ENCODE measurements around the gene SLC7A9.
"Not testable (repeated sequence)": the region's sequence is repeated elsewhere in the genome, so short reads cannot be mapped to it uniquely, and the experiment has no call there.

SLC7A9 gene

GRCh38 chr19:32869369-32869965 lies at the start of gene SLC7A9:
TSS of gene SLC7A9 (minus strand) at chr19:32869767. CDS start at chr19:32868534, 1,233 bp downstream.
- no peak for DNase-seq

- DNase-seq, result no peak
Observed at GRCh38 chr19:32919365-32919764, 49.8 kb upstream of the SLC7A9 start.

- DNase-seq, result no peak
Observed at GRCh38 chr19:32917616-32917996, 48.0 kb upstream of the SLC7A9 start.

- no peak for DNase-seq
Observed at GRCh38 chr19:32916969-32917615, 47.5 kb upstream of the SLC7A9 start.

GRCh38 chr19:32914879-32915660 lies 45.5 kb upstream of the SLC7A9 start:
- DNase-seq, result no peak

GRCh38 chr19:32911467-32911866 lies 41.9 kb upstream of the SLC7A9 start:
- no peak for DNase-seq

GRCh38 chr19:32910874-32911273 lies 41.3 kb upstream of the SLC7A9 start:
- DNase-seq, result no peak

- no peak for DNase-seq
Observed at GRCh38 chr19:32910094-32910493, 40.5 kb upstream of the SLC7A9 start.

GRCh38 chr19:32909257-32909656 lies 39.7 kb upstream of the SLC7A9 start:
- DNase-seq, result no peak

- no peak for DNase-seq
Observed at GRCh38 chr19:32908641-32909190, 39.1 kb upstream of the SLC7A9 start.

GRCh38 chr19:32902448-32902847 lies 32.9 kb upstream of the SLC7A9 start:
- DNase-seq, result no peak

GRCh38 chr19:32901504-32902161 lies 32.1 kb upstream of the SLC7A9 start:
- DNase-seq, result no peak

- DNase-seq, result no peak
Observed at GRCh38 chr19:32896516-32897214, 27.1 kb upstream of the SLC7A9 start.

- DNase-seq, result no peak
Observed at GRCh38 chr19:32895384-32895783, 25.8 kb upstream of the SLC7A9 start.

- no peak for DNase-seq
Observed at GRCh38 chr19:32891609-32892008, 22.0 kb upstream of the SLC7A9 start.

GRCh38 chr19:32890841-32891240 lies 21.3 kb upstream of the SLC7A9 start:
- DNase-seq, result no peak

GRCh38 chr19:32890326-32890725 lies 20.8 kb upstream of the SLC7A9 start:
- DNase-seq, result no peak

- no peak for DNase-seq
Observed at GRCh38 chr19:32889137-32889934, 19.8 kb upstream of the SLC7A9 start.

- no peak for DNase-seq
Observed at GRCh38 chr19:32887572-32888215, 18.1 kb upstream of the SLC7A9 start.

- no peak for DNase-seq
Observed at GRCh38 chr19:32886241-32886640, 16.7 kb upstream of the SLC7A9 start.

GRCh38 chr19:32885255-32885654 lies 15.7 kb upstream of the SLC7A9 start:
- DNase-seq, result not testable (repeated sequence)

Measured in activated T-cell treated with anti-CD3 and anti-CD28 coated beads, Interleukin-2, amount 50 U/mL, for 1 hour (primary cell).